Heart left ventricle (tissue), 16 donors: ENCODE measurements around the gene PLCB3. TPM values are rescaled to one million over a fixed set of nuclear protein-coding genes. Genes with fewer than 3 reads are reported as not detected.

Source experiments
- ATAC-seq, 4 donors: fragments of 200-7000 bp; cut with Tn5 transposase; one replicate each; pipeline ENCODE4 v1.9.1; 2020 to 2022; ENCODE audit warnings: moderate library complexity in 4 of 4, mild to moderate bottlenecking in 3 of 4, moderate number of reproducible peaks in 1 of 4
- DNase-seq, 5 donors: peaks; one replicate each; pipeline ENCODE4 v3.0.0-alpha.2; 2020
- H3K27ac ChIP-seq, 12 donors: fragments of 200-600 bp; sonication (generic) in 4 of 12; one replicate each; pipeline versions ENCODE4 v1.5.0 to v1.8.0; 2016 to 2022; ENCODE audit warnings: mild to moderate bottlenecking in 2 of 12
- H3K27me3 ChIP-seq, 9 donors: fragments of 200-600 bp; sonication (generic) in 2 of 9; one replicate each; pipeline versions ENCODE4 v1.5.1 to v1.8.0; 2016 to 2022; ENCODE audit warnings: mild to moderate bottlenecking in 3 of 9
- H3K36me3 ChIP-seq, 9 donors: fragments of 200-600 bp; sonication (generic) in 2 of 9; one replicate each; pipeline versions ENCODE4 v1.5.0 to v1.8.0; 2018 to 2022; ENCODE audit warnings: mild to moderate bottlenecking in 2 of 9
- H3K4me1 ChIP-seq, 12 donors: fragments of 200-600 bp; sonication (generic) in 4 of 12; one replicate each; pipeline versions ENCODE4 v1.5.0 to v1.8.0; 2016 to 2022; ENCODE audit warnings: mild to moderate bottlenecking in 3 of 12
- H3K4me3 ChIP-seq, 12 donors: fragments of 200-600 bp; sonication (generic) in 4 of 12; one replicate each; pipeline versions ENCODE4 v1.5.0 to v1.8.0; 2017 to 2022; ENCODE audit warnings: mild to moderate bottlenecking in 9 of 12, moderate library complexity in 4 of 12
- H3K9me3 ChIP-seq, 12 donors: fragments of 200-600 bp; sonication (generic) in 4 of 12; one replicate each; pipeline versions ENCODE4 v1.5.0 to v1.8.0; 2016 to 2022; ENCODE audit warnings: mild to moderate bottlenecking in 1 of 12
- POLR2A ChIP-seq, 2 donors: fragments of 450-650 bp; IDR thresholded peaks; one replicate each; pipeline ENCODE4 v1.6.1; 2017; ENCODE audit warnings: antibody characterized with exemption in 2 of 2, mild to moderate bottlenecking in 2 of 2, moderate library complexity in 2 of 2
- WGBS, 4 donors: extraction: QIAGEN DNeasy Blood & Tissue Kit in 2 of 4; methylation state at CpG; one replicate each; pipeline versions ENCODE4 v1.1.5 to v1.1.7; 2013 to 2018; 5-methylcytosine and 5-hydroxymethylcytosine counted together
- intact Hi-C, 10 donors: fragments of 100-400 bp; cut with DNase I; formaldehyde crosslinking; loops; one replicate each; pipeline versions ENCODE4 v1.11.1 to v1.14.2; 2022
- polyA plus RNA-seq, 2 donors: library from polyadenylated mRNA; stranded (reverse); fragments of 200-250 nt; gene quantifications; one replicate each; pipeline ENCODE4 v1.2.3, GENCODE V29; 2013
- total RNA-seq, 9 donors: library from RNA; depleted of rRNA in 2 of 9; stranded (reverse); fragments of >200 nt in 2 of 9; fragmentation: NEBNext Ultra II Directional in 3 of 9; extraction: Animal tissue kit (Norgen Biotek cat#: 25700) in 3 of 9; gene quantifications; one replicate each; pipeline versions ENCODE4 v1.1.0 to v1.2.4, GENCODE V29; 2016 to 2023
- TF ChIP-seq, protein P1 (sequence below), 12 donors: fragments of 200-600 bp; sonication (generic) in 4 of 12; IDR thresholded peaks; one replicate each; pipeline versions ENCODE4 v1.5.0 to v1.8.0; 2018 to 2022; ENCODE audit warnings: antibody characterized with exemption in 12 of 12, mild to moderate bottlenecking in 5 of 12
- donor health status: ischemic (EF 13 %, LVEDD 7.1; RV severe dilation, severe dysfunction).
- donor health status: healthy with polysubstance abuse.
- donor health status: DM: no; HTN: yes; CAD: no.
- donor health status: DM: no; HTN: no; CAD: no.
- donor health status: ischemic (EF 25% LVEDD 6.9; RV normal size, moderate dysfunction).
- donor health status: ischemic (EF 25% LVEDD 5.7; RV mildly dilated, moderate dysfunction).
- donor health status: healthy.
- donor health status: DM: yes; HTN: yes; CAD: no.
- donor health status: ischemic (EF 35%, LVEDD 5.7; RV mildly dilated, moderate dysfunction).
- donor health status: nonischemic (EF 11% LVEDD 7.7; RV severe dilation, severe dysfunction).
- donor health status: DM: yes; HTN: yes; CAD: no.
- donor health status: PGD.
- donor health status: ischemic (EF 29% LVEDD 5.4; RV normal size, mild dysfunction).
- donor health status: nonischemic (EF 23%, LVEDD 6.1; RV moderate dilation, normal function).

The PLCB3 gene
- total and polyA plus RNA-seq, 11 donors: 7.4 to 19.1 (median 9.8) TPM

DNA sequence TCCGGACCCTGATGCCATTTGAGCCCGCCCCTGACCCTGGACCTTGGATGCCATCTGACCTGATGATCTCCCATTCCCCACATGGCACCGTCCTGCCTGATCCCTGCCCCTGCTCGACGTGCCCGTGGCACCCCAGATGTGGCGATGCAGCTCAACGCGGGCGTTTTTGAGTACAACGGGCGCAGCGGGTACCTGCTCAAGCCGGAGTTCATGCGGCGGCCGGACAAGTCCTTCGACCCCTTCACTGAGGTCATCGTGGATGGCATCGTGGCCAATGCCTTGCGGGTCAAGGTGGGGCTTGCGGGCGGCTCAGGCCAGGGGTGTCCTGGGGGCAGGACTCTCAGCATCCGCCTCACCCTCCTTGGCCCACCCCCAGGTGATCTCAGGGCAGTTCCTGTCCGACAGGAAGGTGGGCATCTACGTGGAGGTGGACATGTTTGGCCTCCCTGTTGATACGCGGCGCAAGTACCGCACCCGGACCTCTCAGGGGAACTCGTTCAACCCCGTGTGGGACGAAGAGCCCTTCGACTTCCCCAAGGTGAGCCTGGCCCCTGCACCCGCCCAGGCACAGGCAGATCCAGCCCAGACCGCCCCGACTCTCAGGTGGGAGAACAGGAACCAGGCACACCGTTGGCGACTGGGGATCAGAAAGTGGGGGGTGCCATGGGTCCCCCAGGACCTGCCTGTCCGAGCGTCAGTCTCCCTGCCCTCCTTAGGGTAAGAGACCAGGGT lies 11.1 kb downstream of the PLCB3 start:
- WGBS, 4 donors: 94 to 96% (median 96%) methylated on average over 25 to 42 of the region's 42 CpGs
- Histone ChIP-seq H3K9me3 (no peaks in the 10 kb centered on the region), H3K36me3 (peaks cover 0 to 96% (median 79%) of the 10 kb centered on the region in 9 donors), H3K4me3 (no peak overlapping the region), H3K27me3 (no peaks in the 10 kb centered on the region), H3K27ac (no peak overlapping the region), H3K4me1 (peaks cover 0 to 9% (median 6%) of the 10 kb centered on the region in 12 donors)
- intact Hi-C loops: no loop called here
- ATAC-seq (no peak), DNase-seq (peak in 1 of 5 donors; percentile 28)
- TF ChIP-seq POLR2A (IDR thresholded peaks at IDR 0.05): no peak
- TF ChIP-seq, protein P1, sequence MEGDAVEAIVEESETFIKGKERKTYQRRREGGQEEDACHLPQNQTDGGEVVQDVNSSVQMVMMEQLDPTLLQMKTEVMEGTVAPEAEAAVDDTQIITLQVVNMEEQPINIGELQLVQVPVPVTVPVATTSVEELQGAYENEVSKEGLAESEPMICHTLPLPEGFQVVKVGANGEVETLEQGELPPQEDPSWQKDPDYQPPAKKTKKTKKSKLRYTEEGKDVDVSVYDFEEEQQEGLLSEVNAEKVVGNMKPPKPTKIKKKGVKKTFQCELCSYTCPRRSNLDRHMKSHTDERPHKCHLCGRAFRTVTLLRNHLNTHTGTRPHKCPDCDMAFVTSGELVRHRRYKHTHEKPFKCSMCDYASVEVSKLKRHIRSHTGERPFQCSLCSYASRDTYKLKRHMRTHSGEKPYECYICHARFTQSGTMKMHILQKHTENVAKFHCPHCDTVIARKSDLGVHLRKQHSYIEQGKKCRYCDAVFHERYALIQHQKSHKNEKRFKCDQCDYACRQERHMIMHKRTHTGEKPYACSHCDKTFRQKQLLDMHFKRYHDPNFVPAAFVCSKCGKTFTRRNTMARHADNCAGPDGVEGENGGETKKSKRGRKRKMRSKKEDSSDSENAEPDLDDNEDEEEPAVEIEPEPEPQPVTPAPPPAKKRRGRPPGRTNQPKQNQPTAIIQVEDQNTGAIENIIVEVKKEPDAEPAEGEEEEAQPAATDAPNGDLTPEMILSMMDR (IDR thresholded peaks at IDR 0.05): no peak

DNA sequence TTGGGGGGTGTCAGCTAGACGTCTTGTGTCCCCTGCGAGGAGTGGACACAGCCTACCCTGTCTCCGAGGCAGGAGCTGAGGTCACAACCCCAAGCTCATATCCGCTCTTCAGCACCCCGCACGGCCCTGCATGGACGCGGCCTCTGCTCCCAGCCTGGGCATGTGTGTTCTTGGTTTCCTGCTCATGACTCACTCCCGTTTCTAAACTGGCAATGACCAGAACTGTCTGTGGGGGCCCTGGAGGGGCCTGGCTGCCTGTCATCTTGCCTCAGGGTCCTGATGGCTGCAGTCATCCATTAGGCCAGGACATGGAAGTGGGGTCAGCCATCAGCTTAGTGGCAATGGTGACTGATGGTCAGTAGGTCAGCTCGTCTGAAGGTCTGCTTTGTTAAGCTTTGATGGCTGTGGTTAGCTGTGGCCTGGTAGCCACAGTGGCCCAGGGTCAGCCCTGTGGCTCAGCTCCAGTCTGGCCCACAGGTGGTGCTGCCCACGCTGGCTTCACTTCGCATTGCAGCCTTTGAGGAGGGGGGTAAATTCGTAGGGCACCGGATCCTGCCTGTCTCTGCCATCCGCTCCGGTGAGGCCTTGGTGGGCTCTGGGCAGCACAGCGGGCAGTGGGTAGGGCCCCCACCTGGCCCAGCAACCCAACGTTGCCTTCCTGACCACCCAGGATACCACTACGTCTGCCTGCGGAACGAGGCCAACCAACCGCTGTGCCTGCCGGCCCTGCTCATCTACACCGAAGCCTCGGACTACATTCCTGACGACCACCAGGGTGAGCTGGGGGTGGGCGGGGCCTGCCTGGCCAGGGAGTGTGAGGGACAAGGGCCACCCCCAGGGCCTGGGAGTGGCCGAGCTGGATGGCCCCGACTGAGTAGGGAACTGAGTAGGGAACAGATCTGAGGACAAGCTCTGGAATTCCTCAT lies 12.0 kb downstream of the PLCB3 start:
- intact Hi-C loops: no loop called here
- Histone ChIP-seq H3K36me3 (peaks cover 0 to 87% (median 71%) of the 10 kb centered on the region in 9 donors), H3K27me3 (no peaks in the 10 kb centered on the region), H3K4me1 (peaks cover 0 to 17% (median 14%) of the 10 kb centered on the region in 12 donors), H3K9me3 (no peaks in the 10 kb centered on the region), H3K27ac (no peak overlapping the region), H3K4me3 (no peak overlapping the region)
- no peak for ATAC-seq
- no peak for DNase-seq
- whole genome bisulfite sequencing, 4 donors: 85 to 87% (median 86%) methylated on average over 16 to 29 of the region's 29 CpGs
- TF ChIP-seq POLR2A (IDR thresholded peaks at IDR 0.05): no peak
- TF ChIP-seq, protein P1 (IDR thresholded peaks at IDR 0.05): no peak

DNA sequence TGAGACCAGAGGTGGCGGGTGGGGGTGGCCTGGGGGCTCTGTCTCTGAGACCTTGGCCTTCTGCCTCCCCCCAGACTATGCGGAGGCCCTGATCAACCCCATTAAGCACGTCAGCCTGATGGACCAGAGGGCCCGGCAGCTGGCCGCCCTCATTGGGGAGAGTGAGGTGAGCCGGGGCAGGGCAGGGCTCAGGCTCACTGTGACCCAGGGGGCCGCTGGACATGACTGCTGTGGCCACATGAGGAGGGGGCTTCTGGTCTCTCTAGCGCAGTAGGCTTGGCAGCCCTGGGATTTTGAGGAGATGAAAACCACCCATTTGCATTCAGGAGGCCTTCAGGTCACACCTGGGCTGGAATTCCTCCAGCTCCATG lies 12.6 kb downstream of the PLCB3 start:
- H3K27me3 ChIP-seq: no peaks in the 10 kb centered on the region
- no peak overlapping the region for H3K4me3 ChIP-seq
- WGBS, 4 donors: 94 to 96% (median 95%) methylated on average over 8 of the region's 8 CpGs
- H3K4me1 ChIP-seq: peaks cover 2 to 24% (median 20%) of the 10 kb centered on the region in 12 donors
- no peak for TF ChIP-seq POLR2A (IDR thresholded peaks at IDR 0.05)
- TF ChIP-seq, protein P1 (IDR thresholded peaks at IDR 0.05): no peak
- H3K36me3 ChIP-seq: peaks cover 0 to 81% (median 64%) of the 10 kb centered on the region in 9 donors
- ATAC-seq (no peak), DNase-seq (no peak)
- intact Hi-C loops: no loop called here
- H3K27ac ChIP-seq: no peak overlapping the region
- no peaks in the 10 kb centered on the region for H3K9me3 ChIP-seq

DNA sequence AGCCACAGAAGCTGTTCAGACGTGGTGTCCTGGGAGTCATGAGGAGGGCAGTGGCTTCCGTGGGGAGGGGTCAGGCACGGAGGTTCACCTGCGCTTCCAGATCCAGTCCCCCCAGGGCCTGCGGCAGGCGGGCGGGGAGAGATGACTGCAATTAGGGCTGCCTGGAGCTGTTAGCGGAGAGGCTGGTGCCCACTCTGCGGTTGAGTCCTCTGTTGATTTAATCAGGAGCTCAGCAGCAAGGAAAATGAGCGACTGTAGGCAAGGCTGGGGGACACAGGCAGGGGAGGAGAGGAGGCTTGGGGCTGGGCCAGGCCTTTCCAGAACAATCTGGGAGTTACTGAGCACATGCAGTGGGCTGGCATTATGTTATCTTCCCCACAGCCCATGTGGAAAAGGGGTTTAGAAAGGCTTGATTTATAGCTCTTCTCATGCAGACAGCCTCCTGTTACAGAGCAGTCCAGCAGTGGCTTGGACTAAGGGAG lies 13.1 kb downstream of the PLCB3 start:
- no peak for DNase-seq
- H3K4me3 ChIP-seq: no peak overlapping the region
- H3K36me3 ChIP-seq: peaks cover 0 to 76% (median 59%) of the 10 kb centered on the region in 9 donors
- 89 to 97% (median 95%) methylated on average over 9 to 10 of the region's 10 CpGs for WGBS, 4 donors
- H3K27ac ChIP-seq: no peak overlapping the region
- intact Hi-C loops: no loop called here
- no peaks in the 10 kb centered on the region for H3K9me3 ChIP-seq
- ATAC-seq: no peak
- no peaks in the 10 kb centered on the region for H3K27me3 ChIP-seq
- TF ChIP-seq POLR2A (IDR thresholded peaks at IDR 0.05): no peak
- TF ChIP-seq, protein P1 (IDR thresholded peaks at IDR 0.05): no peak
- peaks cover 2 to 27% (median 24%) of the 10 kb centered on the region in 12 donors for H3K4me1 ChIP-seq
